H9 (cell line): Measurements from ENCODE around the gene MED1. TPM values are rescaled to one million over a fixed set of nuclear protein-coding genes. Genes with fewer than 3 reads are reported as not detected.

Experiments
- DNase-seq: peaks from one replicate; pipeline ENCODE4 v3.0.0-alpha.2; 2017
- H2AFZ ChIP-seq: one replicate; pipeline ENCODE4 v1.6.1; 2013; ENCODE audit warnings: mild to moderate bottlenecking, low read length, control low read depth, moderate library complexity
- H2AK5ac ChIP-seq: 2 replicates; pipeline ENCODE4 v1.6.1; 2013; ENCODE audit warnings: low read length, control low read depth, mixed read lengths; ENCODE audit not compliant: insufficient read length
- H2BK120ac ChIP-seq: one replicate; pipeline ENCODE4 v1.6.1; 2013; ENCODE audit warnings: low read depth, mild to moderate bottlenecking, low read length, control low read depth, inconsistent platforms; ENCODE audit not compliant: poor library complexity, severe bottlenecking
- H2BK12ac ChIP-seq: 2 replicates; pipeline ENCODE4 v1.6.1; 2013; ENCODE audit warnings: low read length, control low read depth, mixed read lengths, low read depth; ENCODE audit not compliant: insufficient read length
- H2BK15ac ChIP-seq: 2 replicates; pipeline ENCODE4 v1.6.1; 2013; ENCODE audit warnings: low read depth, low read length, control low read depth
- H2BK20ac ChIP-seq: one replicate; pipeline ENCODE4 v1.6.1; 2013; ENCODE audit warnings: low read depth, mild to moderate bottlenecking, low read length, control low read depth, inconsistent platforms; ENCODE audit not compliant: poor library complexity, severe bottlenecking
- H2BK5ac ChIP-seq: 2 replicates; pipeline ENCODE4 v1.6.1; 2013; ENCODE audit warnings: low read length, control low read depth, mixed read lengths; ENCODE audit not compliant: insufficient read length
- H3K14ac ChIP-seq: 2 replicates; pipeline ENCODE4 v1.6.1; 2013; ENCODE audit warnings: low read length, control low read depth; ENCODE audit not compliant: insufficient read depth
- H3K18ac ChIP-seq: 2 replicates; pipeline ENCODE4 v1.6.1; 2013; ENCODE audit warnings: low read depth, mild to moderate bottlenecking, mixed read lengths, low read length, control low read depth; ENCODE audit not compliant: insufficient read length
- H3K23ac ChIP-seq: 2 replicates; pipeline ENCODE4 v1.6.1; 2013; ENCODE audit warnings: low read length, control low read depth, mixed read lengths, low read depth; ENCODE audit not compliant: insufficient read length
- H3K23me2 ChIP-seq: 2 replicates; pipeline ENCODE4 v1.6.1; 2013; ENCODE audit warnings: low read depth, mild to moderate bottlenecking, mixed read lengths, low read length, control low read depth; ENCODE audit not compliant: insufficient read length, poor library complexity, severe bottlenecking
- H3K27ac ChIP-seq: 2 replicates; pipeline ENCODE4 v1.5.1; 2013; ENCODE audit warnings: low read length, control low read depth, mixed read lengths, low read depth; ENCODE audit not compliant: insufficient read length
- H3K27me3 ChIP-seq: 2 replicates; pipeline ENCODE4 v1.6.1; 2013; ENCODE audit warnings: low read length, control low read depth, inconsistent platforms; ENCODE audit not compliant: insufficient read depth
- H3K4ac ChIP-seq: 2 replicates; pipeline ENCODE4 v1.6.1; 2013; ENCODE audit warnings: low read depth, mild to moderate bottlenecking, control low read depth, inconsistent platforms, low read length, moderate library complexity
- H3K4me1 ChIP-seq: 2 replicates; pipeline ENCODE4 v1.6.1; 2013; ENCODE audit warnings: low read length, control low read depth, inconsistent platforms; ENCODE audit not compliant: insufficient read depth
- H3K4me2 ChIP-seq: 2 replicates; pipeline ENCODE4 v1.6.1; 2013; ENCODE audit warnings: low read length, control low read depth, mixed read lengths; ENCODE audit not compliant: insufficient read length, insufficient read depth
- H3K56ac ChIP-seq: 2 replicates; pipeline ENCODE4 v1.6.1; 2013; ENCODE audit warnings: low read depth, mild to moderate bottlenecking, mixed read lengths, low read length, control low read depth; ENCODE audit not compliant: insufficient read length
- H3K79me1 ChIP-seq: 2 replicates; pipeline ENCODE4 v1.6.1; 2013; ENCODE audit warnings: low read depth, mild to moderate bottlenecking, moderate library complexity, low read length, control low read depth, inconsistent platforms; ENCODE audit not compliant: insufficient read depth, poor library complexity, severe bottlenecking
- H3K79me2 ChIP-seq: 2 replicates; pipeline ENCODE4 v1.6.1; 2013; ENCODE audit warnings: low read length, control low read depth, inconsistent platforms; ENCODE audit not compliant: insufficient read depth
- H3K9ac ChIP-seq: 2 replicates; pipeline ENCODE4 v1.6.1; 2013; ENCODE audit warnings: low read length, control low read depth, mixed read lengths; ENCODE audit not compliant: insufficient read length; ENCODE audit errors: extremely low read depth
- H3K9me3 ChIP-seq: one replicate; pipeline ENCODE4 v1.6.1; 2013; ENCODE audit warnings: low read depth, low read length, inconsistent platforms; ENCODE audit not compliant: control insufficient read depth
- H3T11ph ChIP-seq: one replicate; pipeline ENCODE4 v1.6.1; 2013; ENCODE audit warnings: mild to moderate bottlenecking, low read length, control low read depth, inconsistent platforms
- H4K20me1 ChIP-seq: one replicate; pipeline ENCODE4 v1.6.1; 2013; ENCODE audit not compliant: control insufficient read depth, insufficient read length, insufficient read depth
- H4K5ac ChIP-seq: 2 replicates; pipeline ENCODE4 v1.6.1; 2013; ENCODE audit warnings: low read depth, mild to moderate bottlenecking, mixed read lengths, low read length, control low read depth; ENCODE audit not compliant: insufficient read length
- H4K8ac ChIP-seq: replicated peaks from 2 replicates; pipeline ENCODE4 v1.6.1; 2013; ENCODE audit warnings: low read length, control low read depth, mixed read lengths, low read depth; ENCODE audit not compliant: insufficient read length
- H4K91ac ChIP-seq: 2 replicates; pipeline ENCODE4 v1.6.1; 2013; ENCODE audit warnings: low read depth, mild to moderate bottlenecking, moderate library complexity, mixed read lengths, low read length, control low read depth; ENCODE audit not compliant: insufficient read length
- H3K27ac Mint-ChIP-seq, 3 experiments: 2 replicates in 2 of 3; 3 replicates in 1 of 3; pipeline ENCODE4 v1.8.0; 2020 to 2021; ENCODE audit warnings: mixed read lengths in 3 of 3, mild to moderate bottlenecking in 1 of 3, moderate library complexity in 1 of 3
- H3K27me3 Mint-ChIP-seq: 2 replicates; pipeline ENCODE4 v1.8.0; 2021; ENCODE audit warnings: low read depth, mild to moderate bottlenecking, moderate library complexity, mixed read lengths
- H3K36me3 Mint-ChIP-seq, 3 experiments: 2 replicates in 2 of 3; 3 replicates in 1 of 3; pipeline ENCODE4 v1.8.0; 2020 to 2021; ENCODE audit warnings: low read depth in 3 of 3, mixed read lengths in 3 of 3; ENCODE audit not compliant: insufficient read depth in 1 of 3
- H3K4me1 Mint-ChIP-seq, 2 experiments: 2 replicates each; pipeline ENCODE4 v1.8.0; 2020; ENCODE audit warnings: mixed read lengths in 2 of 2
- H3K4me3 Mint-ChIP-seq, 2 experiments: 2 replicates in 1 of 2; 3 replicates in 1 of 2; pipeline ENCODE4 v1.8.0; 2020 to 2021; ENCODE audit warnings: mild to moderate bottlenecking in 2 of 2, mixed read lengths in 2 of 2, moderate library complexity in 1 of 2
- H3K9me3 Mint-ChIP-seq, 2 experiments: 2 replicates in 1 of 2; 3 replicates in 1 of 2; pipeline ENCODE4 v1.8.0; 2020; ENCODE audit warnings: mild to moderate bottlenecking in 2 of 2, mixed read lengths in 2 of 2, moderate library complexity in 1 of 2
- CTCF ChIP-seq: fragments of 200-600 bp; sonication (generic); conservative IDR thresholded peaks from 3 replicates; pipeline ENCODE4 v1.8.0; 2021; ENCODE audit warnings: antibody characterized with exemption, mild to moderate bottlenecking
- WGBS: extraction: QIAGEN DNeasy Blood & Tissue Kit; methylation state at CpG from one replicate; pipeline ENCODE4 v1.1.7; 2013; ENCODE audit warnings: missing lambda C conversion rate, low lambda C conversion rate, mixed read lengths; ENCODE audit not compliant: insufficient read length; ENCODE audit errors: extremely low coverage; 5-methylcytosine and 5-hydroxymethylcytosine counted together
- total RNA-seq: library from RNA; stranded (reverse); gene quantifications from 2 replicates; pipeline ENCODE4 v1.2.1, GENCODE V29; 2021

Gene MED1
- total RNA-seq, 1 experiment from 2014 or later = 59.2 TPM

GRCh38 chr17:39393736-39394135 is 57.3 kb downstream of the MED1 start:
- Histone ChIP-seq H2BK20ac (no peak overlapping the region), H2BK12ac (no peak overlapping the region), H2BK120ac (no peak overlapping the region), H3K56ac (no peak overlapping the region), H2AK5ac (no peak overlapping the region), H3K4ac (no peak overlapping the region), H3K27me3 (no peaks in the 10 kb centered on the region), H4K5ac (no peak overlapping the region), H3K18ac (no peak overlapping the region), H3K23me2 (no peaks in the 10 kb centered on the region), H3K9ac (no peak overlapping the region), H3K4me2 (no peak overlapping the region), H3K79me1 (no peaks in the 10 kb centered on the region), H2BK15ac (no peak overlapping the region), H4K20me1 (no peaks in the 10 kb centered on the region), H3K9me3 (no peaks in the 10 kb centered on the region), H2AFZ (no peak overlapping the region), H4K8ac (no peak overlapping the region), H4K91ac (no peak overlapping the region), H3K23ac (no peak overlapping the region), H2BK5ac (no peak overlapping the region), H3K14ac (no peak overlapping the region), H3T11ph (no peak overlapping the region), H3K79me2 (no peaks in the 10 kb centered on the region), H3K27ac (no peak overlapping the region), H3K4me1 (no peaks in the 10 kb centered on the region)
- no peak overlapping the region for H3K27ac Mint-ChIP-seq
- no peak for TF ChIP-seq CTCF
- no peaks in the 10 kb centered on the region; a peak in 1 of 7 replicates for H3K36me3 Mint-ChIP-seq
- no peak for DNase-seq
- H3K4me1 Mint-ChIP-seq = no peaks in the 10 kb centered on the region
- WGBS = no CpG with 5 or more reads among the region's 2 CpGs
- no peaks in the 10 kb centered on the region for H3K9me3 Mint-ChIP-seq
- no peak overlapping the region for H3K4me3 Mint-ChIP-seq
- H3K27me3 Mint-ChIP-seq = no peaks in the 10 kb centered on the region
